ENCODE results near the gene PDIA2. TPM values are rescaled to one million over a fixed set of nuclear protein-coding genes. Genes with fewer than 3 reads are reported as not detected.

The PDIA2 gene
- total RNA-seq, 1 experiment from 2014 or later: not detected

DNA sequence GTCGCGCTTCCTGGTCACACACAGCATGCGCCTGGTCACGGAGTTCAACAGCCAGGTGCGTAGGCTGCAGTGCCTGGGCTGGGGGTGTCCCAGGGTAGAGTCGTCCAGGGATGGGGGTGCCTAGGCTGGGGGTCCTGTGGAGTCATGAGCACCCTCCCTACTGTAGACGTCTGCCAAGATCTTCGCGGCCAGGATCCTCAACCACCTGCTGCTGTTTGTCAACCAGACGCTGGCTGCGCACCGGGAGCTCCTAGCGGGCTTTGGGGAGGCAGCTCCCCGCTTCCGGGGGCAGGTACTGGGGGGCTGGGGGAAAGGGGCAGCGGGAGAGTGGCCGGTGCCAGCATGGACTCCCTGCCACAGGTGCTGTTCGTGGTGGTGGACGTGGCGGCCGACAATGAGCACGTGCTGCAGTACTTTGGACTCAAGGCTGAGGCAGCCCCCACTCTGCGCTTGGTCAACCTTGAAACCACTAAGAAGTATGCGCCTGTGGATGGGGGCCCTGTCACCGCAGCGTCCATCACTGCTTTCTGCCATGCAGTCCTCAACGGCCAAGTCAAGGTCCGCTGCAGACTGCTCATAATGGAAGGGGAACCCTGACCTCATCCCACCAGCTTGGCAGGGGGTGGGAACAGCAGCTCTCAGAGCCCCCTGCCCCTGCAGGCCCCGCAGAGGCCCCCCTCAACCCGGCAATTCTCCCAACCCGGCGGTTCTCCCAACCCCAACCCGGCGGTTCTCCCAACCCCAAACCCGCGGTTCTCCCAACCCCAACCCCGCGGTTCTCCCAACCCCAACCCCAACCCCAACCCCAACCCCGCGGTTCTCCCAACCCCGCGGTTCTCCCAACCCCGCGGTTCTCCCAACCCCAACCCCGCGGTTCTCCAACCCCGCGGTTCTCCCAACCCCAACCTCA lies 2.4 kb downstream of the PDIA2 start:
- Histone ChIP-seq H3K36me3 (ENCODE audit: low read depth) (no peaks in the 10 kb centered on the region), H3K4me1 (replicated peaks; ENCODE audit: insufficient read depth) (no peaks in the 10 kb centered on the region), H3K27ac (no peak overlapping the region), H3F3A (ENCODE audit: insufficient read depth, low read depth) (peaks cover 5% of the 10 kb centered on the region; the same call in 1 of the 2 replicates), H3K9me3 (ENCODE audit: insufficient read depth, low read depth) (no peaks in the 10 kb centered on the region), H3K27me3 (ENCODE audit: insufficient read depth, low read depth) (peaks cover 6% of the 10 kb centered on the region; the same call in 1 of the 2 replicates), H3K4me2 (no peak overlapping the region), H3K9me2 (ENCODE audit: insufficient read depth) (no peaks in the 10 kb centered on the region), H3K4me3 (no peak overlapping the region), H2AFZ (no peak overlapping the region), H3K79me2 (ENCODE audit: low read depth) (no peaks in the 10 kb centered on the region), H4K20me1 (ENCODE audit: insufficient read depth) (no peaks in the 10 kb centered on the region)
- TF ChIP-seq EZH2 (IDR thresholded peaks at IDR 0.05; ENCODE audit: low read depth): no peak
- TF ChIP-seq, protein P1, sequence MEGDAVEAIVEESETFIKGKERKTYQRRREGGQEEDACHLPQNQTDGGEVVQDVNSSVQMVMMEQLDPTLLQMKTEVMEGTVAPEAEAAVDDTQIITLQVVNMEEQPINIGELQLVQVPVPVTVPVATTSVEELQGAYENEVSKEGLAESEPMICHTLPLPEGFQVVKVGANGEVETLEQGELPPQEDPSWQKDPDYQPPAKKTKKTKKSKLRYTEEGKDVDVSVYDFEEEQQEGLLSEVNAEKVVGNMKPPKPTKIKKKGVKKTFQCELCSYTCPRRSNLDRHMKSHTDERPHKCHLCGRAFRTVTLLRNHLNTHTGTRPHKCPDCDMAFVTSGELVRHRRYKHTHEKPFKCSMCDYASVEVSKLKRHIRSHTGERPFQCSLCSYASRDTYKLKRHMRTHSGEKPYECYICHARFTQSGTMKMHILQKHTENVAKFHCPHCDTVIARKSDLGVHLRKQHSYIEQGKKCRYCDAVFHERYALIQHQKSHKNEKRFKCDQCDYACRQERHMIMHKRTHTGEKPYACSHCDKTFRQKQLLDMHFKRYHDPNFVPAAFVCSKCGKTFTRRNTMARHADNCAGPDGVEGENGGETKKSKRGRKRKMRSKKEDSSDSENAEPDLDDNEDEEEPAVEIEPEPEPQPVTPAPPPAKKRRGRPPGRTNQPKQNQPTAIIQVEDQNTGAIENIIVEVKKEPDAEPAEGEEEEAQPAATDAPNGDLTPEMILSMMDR (conservative IDR thresholded peaks at IDR 0.05): no peak
- DNase-seq: no peak
- ChIA-PET CTCF (no interaction called here), POLR2A (ENCODE audit: unreplicated experiment) (no interaction called here)
- no TSS peak for BruUV-seq (replicated peaks)
- intact Hi-C loops (cut with micrococcal nuclease; ENCODE audit: unreplicated experiment): no loop called here

DNA sequence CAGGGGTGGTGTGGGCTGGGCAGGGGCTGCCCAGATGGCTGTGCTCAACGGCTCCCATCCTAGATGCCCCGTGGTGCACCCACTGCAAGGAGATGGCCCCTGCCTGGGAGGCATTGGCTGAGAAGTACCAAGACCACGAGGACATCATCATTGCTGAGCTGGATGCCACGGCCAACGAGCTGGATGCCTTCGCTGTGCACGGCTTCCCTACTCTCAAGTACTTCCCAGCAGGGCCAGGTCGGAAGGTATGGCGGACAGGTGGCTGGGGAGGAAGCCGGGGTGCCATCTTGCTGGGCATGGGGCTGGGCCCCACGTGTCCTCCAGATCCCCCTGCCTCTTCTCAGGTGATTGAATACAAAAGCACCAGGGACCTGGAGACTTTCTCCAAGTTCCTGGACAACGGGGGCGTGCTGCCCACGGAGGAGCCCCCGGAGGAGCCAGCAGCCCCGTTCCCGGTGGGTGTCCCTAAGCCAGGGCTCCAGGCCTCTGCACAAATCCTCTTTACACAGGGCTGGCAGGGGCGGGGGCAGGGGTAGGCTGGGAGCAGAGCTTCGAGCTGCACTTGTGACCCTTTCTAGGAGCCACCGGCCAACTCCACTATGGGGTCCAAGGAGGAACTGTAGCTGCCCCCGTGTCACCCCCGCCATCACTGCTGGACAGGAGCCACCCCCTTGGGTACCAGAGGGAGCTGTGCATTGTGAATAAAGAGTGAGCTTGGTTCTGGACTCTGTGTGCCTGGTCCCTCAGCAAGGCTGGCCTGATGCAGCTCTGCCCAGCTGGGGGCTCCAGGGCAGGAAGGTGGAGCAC lies 3.7 kb downstream of the PDIA2 start:
- H3K4me2 ChIP-seq: no peak overlapping the region
- ChIA-PET CTCF (no interaction called here), POLR2A (ENCODE audit: unreplicated experiment) (no interaction called here)
- no peaks in the 10 kb centered on the region for H3K9me2 ChIP-seq (ENCODE audit: insufficient read depth)
- no peaks in the 10 kb centered on the region for H3K27me3 ChIP-seq (ENCODE audit: insufficient read depth, low read depth)
- no peak for DNase-seq
- no peaks in the 10 kb centered on the region for H3K9me3 ChIP-seq (ENCODE audit: insufficient read depth, low read depth)
- H2AFZ ChIP-seq: no peak overlapping the region
- H3K4me1 ChIP-seq (replicated peaks; ENCODE audit: insufficient read depth): no peaks in the 10 kb centered on the region
- H3K36me3 ChIP-seq (ENCODE audit: low read depth): no peaks in the 10 kb centered on the region
- H3K4me3 ChIP-seq: no peak overlapping the region
- intact Hi-C loops (cut with micrococcal nuclease; ENCODE audit: unreplicated experiment): no loop called here
- H4K20me1 ChIP-seq (ENCODE audit: insufficient read depth): no peaks in the 10 kb centered on the region; the same call in 1 of the 2 replicates
- no peak overlapping the region for H3K27ac ChIP-seq
- no peak for TF ChIP-seq EZH2 (IDR thresholded peaks at IDR 0.05; ENCODE audit: low read depth)
- TF ChIP-seq, protein P1 (conservative IDR thresholded peaks at IDR 0.05): no peak
- no TSS peak for BruUV-seq (replicated peaks)
- H3K79me2 ChIP-seq (ENCODE audit: low read depth): no peaks in the 10 kb centered on the region
- H3F3A ChIP-seq (ENCODE audit: insufficient read depth, low read depth): peaks cover 5% of the 10 kb centered on the region; the same call in 1 of the 2 replicates

DNA sequence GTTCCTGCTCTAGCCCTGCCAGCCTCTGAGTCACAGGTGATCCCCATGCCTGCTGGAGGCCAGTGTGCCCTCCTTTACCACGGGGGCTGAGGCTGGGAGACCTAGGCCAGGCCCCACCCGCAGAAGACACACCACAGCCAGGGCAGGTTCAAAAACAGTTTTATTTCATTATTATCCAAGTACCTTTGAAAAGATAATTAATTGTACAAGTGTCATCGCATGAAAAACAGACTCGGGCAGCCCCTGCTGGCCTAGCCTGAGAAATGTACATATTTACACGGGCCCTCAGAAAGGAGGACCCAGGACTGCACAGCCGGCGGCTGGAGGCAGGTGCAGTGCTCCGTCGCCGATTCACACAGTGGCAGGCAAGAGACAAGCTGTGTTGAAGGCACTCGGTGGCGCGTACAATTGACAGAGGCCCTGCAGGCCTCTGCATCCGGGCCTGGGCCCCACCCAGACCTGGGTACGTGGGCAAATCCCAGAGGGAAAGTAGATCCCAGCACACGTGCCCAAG lies 4.4 kb downstream of the PDIA2 start:
- POLR2A ChIA-PET (ENCODE audit: unreplicated experiment): no interaction called here
- CTCF ChIA-PET: no interaction called here
- no peaks in the 10 kb centered on the region for H3K9me2 ChIP-seq (ENCODE audit: insufficient read depth)
- H3K4me1 ChIP-seq (replicated peaks; ENCODE audit: insufficient read depth): no peaks in the 10 kb centered on the region
- peaks cover 5% of the 10 kb centered on the region; the same call in 1 of the 2 replicates for H3F3A ChIP-seq (ENCODE audit: insufficient read depth, low read depth)
- intact Hi-C loops (cut with micrococcal nuclease; ENCODE audit: unreplicated experiment): no loop called here
- no peaks in the 10 kb centered on the region for H3K27me3 ChIP-seq (ENCODE audit: insufficient read depth, low read depth)
- H3K4me2 ChIP-seq: no peak overlapping the region
- H3K36me3 ChIP-seq (ENCODE audit: low read depth): no peaks in the 10 kb centered on the region
- DNase-seq: no peak
- H3K4me3 ChIP-seq: no peak overlapping the region
- no TSS peak for BruUV-seq (replicated peaks)
- H3K79me2 ChIP-seq (ENCODE audit: low read depth): no peaks in the 10 kb centered on the region
- no peaks in the 10 kb centered on the region for H3K9me3 ChIP-seq (ENCODE audit: insufficient read depth, low read depth)
- no peak for TF ChIP-seq EZH2 (IDR thresholded peaks at IDR 0.05; ENCODE audit: low read depth)
- TF ChIP-seq, protein P1 (conservative IDR thresholded peaks at IDR 0.05): no peak
- no peaks in the 10 kb centered on the region; the same call in 1 of the 2 replicates for H4K20me1 ChIP-seq (ENCODE audit: insufficient read depth)
- no peak overlapping the region for H3K27ac ChIP-seq
- no peak overlapping the region for H2AFZ ChIP-seq
